Dermis microvascular lymphatic vessel endothelial cell (primary cell): Measurements from ENCODE around the gene RGS6. TPM values are rescaled to one million over a fixed set of nuclear protein-coding genes. Genes with fewer than 3 reads are reported as not detected.

Source experiments
- DNase-seq, 2 donors: peaks; one replicate each; pipeline versions ENCODE4 v3.0.0 to v3.0.0-alpha.2; 2010; ENCODE audit warnings: low read depth in 2 of 2
- total RNA-seq: library from RNA; depleted of rRNA; stranded (reverse); fragments of >200 nt; gene quantifications from 2 replicates; pipeline ENCODE4 v1.2.1, GENCODE V29; 2014

Gene RGS6
- total RNA-seq, 1 donor from 2014 or later: not detected

GRCh38 chr14:72155379-72155993 lies 223.3 kb downstream of the RGS6 start:
- no peak for DNase-seq

GRCh38 chr14:72164420-72165228 lies 232.4 kb downstream of the RGS6 start:
- no peak for DNase-seq

GRCh38 chr14:72165229-72165698 lies 233.0 kb downstream of the RGS6 start:
- no peak for DNase-seq

- no peak for DNase-seq
Observed at GRCh38 chr14:72169521-72169920, 237.3 kb downstream of the RGS6 start.

- DNase-seq: no peak
Observed at GRCh38 chr14:72172049-72172448, 239.8 kb downstream of the RGS6 start.

GRCh38 chr14:72172597-72172996 lies 240.4 kb downstream of the RGS6 start:
- no peak for DNase-seq

- no peak for DNase-seq
Observed at GRCh38 chr14:72173038-72173720, 240.9 kb downstream of the RGS6 start.

- DNase-seq: no peak
Observed at GRCh38 chr14:72177251-72177650, 245.0 kb downstream of the RGS6 start.

- DNase-seq: no peak
Observed at GRCh38 chr14:72178517-72178916, 246.3 kb downstream of the RGS6 start.

GRCh38 chr14:72182708-72183432 lies 250.6 kb downstream of the RGS6 start:
- DNase-seq: no peak

- no peak for DNase-seq
Observed at GRCh38 chr14:72183631-72184030, 251.4 kb downstream of the RGS6 start.

- no peak for DNase-seq
Observed at GRCh38 chr14:72186523-72186922, 254.3 kb downstream of the RGS6 start.

- DNase-seq: no peak
Observed at GRCh38 chr14:72196237-72197015, 264.2 kb downstream of the RGS6 start.

GRCh38 chr14:72201645-72202044 lies 269.4 kb downstream of the RGS6 start:
- no peak for DNase-seq

GRCh38 chr14:72213424-72213823 lies 281.2 kb downstream of the RGS6 start:
- no peak for DNase-seq

GRCh38 chr14:72215080-72215479 lies 282.9 kb downstream of the RGS6 start:
- no peak for DNase-seq

GRCh38 chr14:72217135-72217534 lies 284.9 kb downstream of the RGS6 start:
- no peak for DNase-seq

GRCh38 chr14:72222046-72222445 lies 289.8 kb downstream of the RGS6 start:
- no peak for DNase-seq

- DNase-seq: no peak
Observed at GRCh38 chr14:72236629-72237028, 304.4 kb downstream of the RGS6 start.

- DNase-seq: no peak
Observed at GRCh38 chr14:72237722-72238666, 305.8 kb downstream of the RGS6 start.
